GM12801 (cell line): ENCODE data around the gene XNDC1N.

Experiments
- CTCF ChIP-seq: IDR thresholded peaks from one replicate; pipeline ENCODE4 v1.5.1; 2011; ENCODE audit warnings: control low read depth; ENCODE audit not compliant: insufficient read length; ENCODE audit errors: extremely low read depth

The XNDC1N gene

DNA sequence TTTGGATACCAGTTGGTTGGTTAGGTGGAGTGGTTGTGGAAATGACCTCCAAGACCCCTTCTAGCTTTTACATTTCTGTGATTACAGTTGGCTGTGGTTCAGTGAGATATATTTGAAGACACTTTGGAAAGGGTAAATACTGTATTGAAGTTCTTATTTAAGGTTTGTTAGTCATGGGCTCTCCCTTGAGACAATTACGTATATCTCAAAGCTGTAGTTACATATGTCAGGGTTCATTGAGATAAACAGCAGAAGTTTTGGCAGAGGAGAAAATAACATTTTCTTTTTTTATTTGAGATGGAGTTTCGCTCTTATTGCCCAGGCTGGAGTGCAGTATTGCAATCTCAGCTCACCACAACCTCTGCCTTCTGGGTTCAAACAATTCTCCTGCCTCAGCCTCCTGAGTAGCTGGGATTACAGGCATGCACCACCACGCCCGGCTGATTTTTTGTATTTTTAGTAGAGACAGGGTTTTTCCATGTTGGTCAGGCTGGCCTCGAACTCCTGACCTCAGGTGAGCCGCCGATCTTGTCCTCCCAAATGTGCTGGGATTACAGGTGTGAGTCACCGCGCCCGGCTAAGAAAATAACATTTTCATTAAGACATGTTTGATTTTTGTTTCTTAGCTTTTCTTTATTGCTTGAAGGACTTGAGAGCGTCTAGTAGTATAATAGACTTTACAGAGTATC is 2.3 kb upstream of the XNDC1N start:
- no peak for TF ChIP-seq CTCF

DNA sequence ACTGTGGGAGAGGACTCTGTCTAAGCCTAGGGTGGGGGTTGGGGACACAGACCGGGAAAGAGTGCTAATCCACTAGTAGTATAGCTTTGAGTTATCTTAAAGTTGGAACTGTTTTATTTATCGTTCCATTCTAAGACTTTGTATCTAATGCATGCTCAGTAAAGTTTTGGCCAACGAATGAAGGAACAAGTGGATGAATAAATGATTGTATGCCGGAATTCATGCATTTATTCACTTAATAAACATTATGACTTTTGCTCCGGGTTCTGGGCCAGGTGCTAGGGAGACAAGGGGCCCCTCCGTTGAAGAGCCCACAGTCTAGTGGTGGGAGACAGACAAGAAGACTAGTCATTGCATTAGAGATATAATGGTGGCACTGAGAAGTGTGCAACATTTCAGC is 1.1 kb upstream of the XNDC1N start:
- TF ChIP-seq CTCF, result no peak

DNA sequence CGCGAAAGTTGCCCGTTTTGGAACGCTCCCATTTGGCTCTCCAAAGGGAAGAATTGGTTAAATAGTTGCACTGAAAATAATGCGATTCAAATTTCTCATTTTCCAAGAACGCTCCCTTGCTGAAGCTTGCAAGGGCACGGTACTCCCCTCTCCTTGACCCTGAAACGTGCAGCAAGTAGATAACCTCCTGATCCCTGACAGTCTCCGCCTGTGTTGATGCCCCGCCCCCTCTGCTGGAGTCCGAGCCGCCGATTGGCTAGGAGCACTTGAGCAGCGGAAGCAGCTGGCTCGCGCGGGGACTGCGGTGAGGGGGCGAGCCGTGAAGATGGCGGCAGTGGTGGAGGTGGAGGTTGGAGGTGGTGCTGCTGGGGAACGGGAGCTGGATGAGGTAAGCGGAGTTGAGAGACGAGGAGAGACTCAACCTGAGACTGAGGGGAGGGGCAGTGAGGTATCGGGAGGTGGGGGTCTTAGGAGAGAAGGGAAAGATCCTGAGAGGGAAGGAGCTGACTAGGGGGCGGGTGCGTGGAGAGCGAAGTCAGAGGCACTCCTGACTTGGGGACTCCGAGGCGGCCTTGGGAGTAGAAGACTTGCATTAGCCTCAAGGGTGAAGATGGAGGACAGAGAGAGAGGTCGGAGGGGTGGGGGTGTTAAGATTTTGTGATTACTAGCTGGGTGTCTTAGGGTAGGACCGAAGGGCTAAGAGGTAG is 496 bp upstream of the XNDC1N start, which contains the start of gene RNF121:
RNF121 (plus strand) TSS at position 310 of the 707 bp plus-strand sequence; CDS start at position 326, 16 bp downstream.
- TF ChIP-seq CTCF, result no peak

DNA sequence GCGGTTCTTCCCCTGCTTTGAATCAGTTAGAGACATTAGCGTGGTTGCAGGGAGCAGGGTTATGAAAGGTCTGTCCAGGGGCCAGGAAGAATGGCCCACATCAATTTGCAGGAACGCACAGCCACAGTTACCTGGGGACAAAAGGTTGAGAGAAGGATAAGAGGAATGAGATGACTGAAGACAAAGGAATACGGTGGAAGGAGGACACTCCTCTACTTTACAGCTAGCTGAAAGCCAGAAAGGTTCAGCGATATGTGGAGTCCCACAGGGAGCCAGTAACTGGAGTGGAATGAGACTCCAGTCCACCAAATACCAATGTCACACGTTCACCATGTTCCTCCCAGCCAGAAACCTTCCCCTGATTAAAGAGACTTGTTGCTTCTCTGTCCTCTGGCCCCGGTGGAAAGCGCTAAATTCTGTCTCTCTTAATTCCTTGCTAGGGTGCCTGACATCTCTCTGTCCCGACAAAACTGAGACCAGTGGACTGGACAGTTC is 10.7 kb downstream of the XNDC1N start:
- no peak for TF ChIP-seq CTCF

- TF ChIP-seq CTCF, result no peak
Observed at GRCh38 chr11:71914617-71915189, 13.7 kb downstream of the XNDC1N start.

DNA sequence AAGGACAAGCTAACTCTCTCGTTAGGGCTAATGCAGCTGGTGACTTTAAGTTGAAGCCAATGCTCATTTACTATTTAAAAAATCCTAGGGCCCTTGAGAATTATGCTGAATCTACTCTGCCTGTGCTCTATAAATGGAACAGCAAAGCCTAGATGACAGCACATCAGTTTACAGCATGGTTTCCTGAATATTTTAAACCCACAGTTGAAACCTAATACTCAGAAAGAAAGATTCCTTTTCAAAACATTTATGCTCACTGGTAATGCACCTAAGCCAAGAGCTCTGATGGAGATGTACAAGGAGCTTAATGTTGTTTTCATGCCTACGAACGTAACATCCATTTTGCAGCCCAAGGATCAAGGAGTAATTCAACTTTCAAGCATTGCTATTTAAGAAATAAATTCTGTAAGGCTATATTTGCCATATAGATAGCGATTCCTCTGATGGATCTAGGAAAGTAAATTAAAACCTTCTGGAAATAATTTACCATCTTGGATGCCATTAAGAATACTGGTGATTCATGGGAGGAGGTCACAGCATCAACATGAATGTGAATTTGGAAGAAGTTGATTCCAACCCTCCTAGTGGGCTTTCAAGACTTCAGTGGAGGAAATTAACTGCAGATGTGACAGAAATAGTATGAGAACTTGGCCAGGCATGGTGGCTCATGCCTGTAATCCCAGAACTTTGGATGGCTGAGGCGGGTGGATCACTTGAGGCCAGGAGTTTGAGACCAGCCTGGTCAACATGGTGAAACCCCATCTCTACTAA is 14.5 kb downstream of the XNDC1N start:
- TF ChIP-seq CTCF, result no peak

GRCh38 chr11:71908218-71908617 is 20.2 kb downstream of the XNDC1N start:
- TF ChIP-seq CTCF, result no peak
